A673 (cell line): ENCODE data around the gene ELAVL3.

ENCODE experiments used
- CTCF ChIP-seq: fragments of 300-800, 200-600 bp; sonication (generic); conservative IDR thresholded peaks from 2 replicates; pipeline ENCODE4 v1.5.1; 2017; ENCODE audit warnings: low read depth, mild to moderate bottlenecking, antibody characterized with exemption, low read length, moderate library complexity, mixed read lengths
- EZH2 ChIP-seq: fragments of 200-600 bp; sonication (generic); IDR thresholded peaks from 2 replicates; pipeline ENCODE4 v1.6.1; 2017; ENCODE audit warnings: borderline replicate concordance, low read depth, mild to moderate bottlenecking, mixed read lengths, antibody characterized with exemption, low read length; ENCODE audit not compliant: poor library complexity, severe bottlenecking

- TF ChIP-seq CTCF (no peak), EZH2 (no peak)
Observed at GRCh38 chr19:11437955-11438354, 42.9 kb downstream of the ELAVL3 start.
